Nasal cavity respiratory epithelium epithelial cell of viscerocranial mucosa (primary cell): ENCODE measurements around the gene SPDYE6. TPM values are rescaled to one million over a fixed set of nuclear protein-coding genes. Genes with fewer than 3 reads are reported as not detected.

Experiments
- total RNA-seq: library from RNA; depleted of rRNA; stranded (reverse); fragments of >200 nt; gene quantifications from 2 replicates; pipeline ENCODE4 v1.2.3, GENCODE V29; 2014

The SPDYE6 gene
- not detected in 2 replicates for total RNA-seq

DNA sequence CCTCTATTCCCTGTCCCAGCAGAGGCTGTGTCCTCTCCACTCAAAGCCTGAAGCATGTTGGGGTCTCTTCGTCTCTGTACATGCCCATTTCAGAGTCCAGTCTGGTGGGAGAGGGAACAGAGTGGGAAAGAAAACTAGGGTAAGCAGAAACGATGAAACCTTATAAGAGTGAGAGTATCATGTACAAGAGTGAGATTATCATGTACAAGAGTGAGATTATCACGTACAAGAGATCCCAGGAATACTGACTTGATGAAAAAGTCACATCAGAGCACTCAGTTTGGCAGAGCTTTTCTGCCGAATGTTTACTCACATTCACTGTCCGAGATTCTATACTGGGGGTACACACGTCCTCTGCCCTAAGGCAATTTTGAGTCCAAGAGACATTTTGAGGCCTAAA is at the start of gene SPDYE6:
TSS of gene SPDYE6 (minus strand) at position 101 of the 400 bp plus-strand sequence. CDS start 421 bp downstream, outside the sequence.

GRCh38 chr7:102395873-102396709 is 39.8 kb upstream of the SPDYE6 start, which contains the start of gene PRKRIP1:
Gene PRKRIP1 (plus strand): TSS chr7:102396363. CDS start chr7:102396412, 49 bp downstream.

Other genes with a start within 250 kb of the SPDYE6 start
- 2.4 and 5.1 TPM in 2 replicates for gene SH2B2, start 69.6 kb downstream of the SPDYE6 start, total RNA-seq
- 14.4 and 16.0 TPM in 2 replicates for gene PRKRIP1, start 39.9 kb upstream of the SPDYE6 start, total RNA-seq
- 7.5 and 13.2 TPM in 2 replicates for gene ORAI2, start 77.1 kb upstream of the SPDYE6 start, total RNA-seq
- 6.5 and 8.0 TPM in 2 replicates for gene ALKBH4, start 108.4 kb upstream of the SPDYE6 start, total RNA-seq
- gene LRWD1, start 108.5 kb upstream of the SPDYE6 start, total RNA-seq = 22.5 and 27.0 TPM in 2 replicates
- 26.8 and 37.6 TPM in 2 replicates for gene POLR2J, start 122.5 kb upstream of the SPDYE6 start, total RNA-seq
- gene RASA4B, start 161.3 kb upstream of the SPDYE6 start, total RNA-seq = 0.85 and 1.0 TPM in 2 replicates
- gene UPK3BL2, start 187.3 kb upstream of the SPDYE6 start, total RNA-seq = 2.4 and 72.2 TPM in 2 replicates
- not detected in 2 replicates for gene SPDYE2, start 194.8 kb upstream of the SPDYE6 start, total RNA-seq
- gene POLR2J3, start 216.1 kb upstream of the SPDYE6 start, total RNA-seq = 10.3 and 10.9 TPM in 2 replicates